ENCODE measurements around the gene CENPB. TPM values are rescaled to one million over a fixed set of nuclear protein-coding genes. Genes with fewer than 3 reads are reported as not detected.
"Not testable (repeated sequence)": the region's sequence is repeated elsewhere in the genome, so short reads cannot be mapped to it uniquely, and the experiment has no call there.

Gene CENPB
- total and polyA plus RNA-seq, 2 of the 4 experiments (the other 2 are of a cell fraction), result 45.7 to 59.1 TPM

- Histone ChIP-seq H3K4me3 (ENCODE audit: insufficient read depth, low read depth, low read length) (peak overlapping the region; percentile 82; the same call in 1 of the 2 replicates), H3K9ac (ENCODE audit: low read depth, low read length) (peak overlapping the region; percentile 80; the same call in 1 of the 2 replicates), H3K36me3 (ENCODE audit: control insufficient read depth, insufficient read depth, low read length) (peaks cover 11% of the 10 kb centered on the region), H2AK9ac (replicated peaks; ENCODE audit: low read depth, low read length, poor library complexity) (peak overlapping the region; percentile 42), H3K4me2 (ENCODE audit: low read depth, low read length) (peak overlapping the region; percentile 92; the same call in 1 of the 2 replicates), H3K9me3 (ENCODE audit: control insufficient read depth, insufficient read depth, low read length) (no peaks in the 10 kb centered on the region), H3K27ac (ENCODE audit: insufficient read depth, low read length) (peak overlapping the region; percentile 95), H2AK5ac (ENCODE audit: low read depth, low read length) (peak overlapping the region; percentile 29), H3K23ac (ENCODE audit: low read depth, low read length) (peak overlapping the region; percentile 67; the same call in 1 of the 2 replicates), H3K4ac (ENCODE audit: low read depth, low read length) (peak overlapping the region; percentile 95; the same call in 1 of the 2 replicates), H4K8ac (ENCODE audit: low read depth in 2 of 2, low read length in 2 of 2) (peak overlapping the region; percentile 74 to 92), H4K91ac (ENCODE audit: insufficient read depth, low read depth, low read length) (no peak overlapping the region), H4K5ac (ENCODE audit: low read depth, low read length) (peak overlapping the region; percentile 36), H4K20me1 (ENCODE audit: insufficient read depth, low read length) (no peaks in the 10 kb centered on the region), H2BK20ac (ENCODE audit: low read depth, low read length) (no peak overlapping the region), H3K4me1 (ENCODE audit: control insufficient read depth, insufficient read depth, low read length) (peaks cover 26% of the 10 kb centered on the region), H3K56ac (ENCODE audit: extremely low read depth, insufficient read depth, low read length) (no peak overlapping the region), H3K18ac (ENCODE audit: low read depth, low read length) (no peak overlapping the region), H2AFZ (replicated peaks; ENCODE audit: low read length, poor library complexity) (peak overlapping the region; percentile 91), H2BK15ac (ENCODE audit: low read depth, low read length) (peak overlapping the region; percentile 87; the same call in 1 of the 3 replicates), H3K79me1 (ENCODE audit: low read depth in 1 of 2, low read length in 2 of 2) (peaks cover 31 to 45% of the 10 kb centered on the region in 2 experiments), H3K14ac (replicated peaks; ENCODE audit: low read depth, low read length) (peak overlapping the region; percentile 54; the same call in 1 of the 2 replicates), H2BK5ac (ENCODE audit: low read depth, low read length, poor library complexity, severe bottlenecking) (peak overlapping the region; percentile 90), H3K9me1 (ENCODE audit: insufficient read depth, low read length) (peaks cover 15% of the 10 kb centered on the region), H3K27me3 (ENCODE audit: control insufficient read depth, insufficient read depth, low read length) (no peaks in the 10 kb centered on the region), H2BK120ac (ENCODE audit: low read depth, low read length) (peak overlapping the region; percentile 22)
- POLR2A ChIA-PET (ENCODE audit: unreplicated experiment), result no interaction called here
- CTCF ChIA-PET, result no interaction called here
- no peak for ATAC-seq (ENCODE audit: low read depth)
- in situ Hi-C loops (cut with MboI; ENCODE audit: low sequenced_read_pairs) (no loop called here), dilution Hi-C loops (cut with HindIII; ENCODE audit: low sequenced_read_pairs, unreplicated experiment) (no loop called here), intact Hi-C loops (cut with micrococcal nuclease) (no loop called here)
- TF ChIP-seq RFX5 (IDR thresholded peaks at IDR 0.05; ENCODE audit: low read depth, low read length) (no peak), RCOR1 (IDR thresholded peaks at IDR 0.05; ENCODE audit: insufficient replicate concordance, low read length) (no peak), NFE2L2 (IDR thresholded peaks at IDR 0.05; ENCODE audit: low read depth, low read length) (no peak)
- no peak for DNase-seq
- BruUV-seq (replicated peaks), result no TSS peak
- 87% methylated on average over 3 of the region's 25 CpGs; no CpG with 5 or more reads in 1 of the 2 experiments for WGBS, 2 experiments (ENCODE audit: extremely low coverage in 2 of 2, insufficient read length in 1 of 2)
Observed at GRCh38 chr20:3794701-3795420, 8.3 kb upstream of the CENPB start.

GRCh38 chr20:3794168-3794567 lies 7.6 kb upstream of the CENPB start:
- H2BK5ac ChIP-seq (ENCODE audit: low read depth, low read length, poor library complexity, severe bottlenecking); H2AK5ac ChIP-seq (ENCODE audit: low read depth, low read length); H3K36me3 ChIP-seq (ENCODE audit: control insufficient read depth, insufficient read depth, low read length); H3K23ac ChIP-seq (ENCODE audit: low read depth, low read length); H2BK15ac ChIP-seq (ENCODE audit: low read depth, low read length); H3K56ac ChIP-seq (ENCODE audit: extremely low read depth, insufficient read depth, low read length); H4K8ac ChIP-seq (ENCODE audit: low read depth in 2 of 2, low read length in 2 of 2); H4K91ac ChIP-seq (ENCODE audit: insufficient read depth, low read depth, low read length); ATAC-seq (ENCODE audit: low read depth); H3K9me3 ChIP-seq (ENCODE audit: control insufficient read depth, insufficient read depth, low read length); H2AFZ ChIP-seq (replicated peaks; ENCODE audit: low read length, poor library complexity); H4K20me1 ChIP-seq (ENCODE audit: insufficient read depth, low read length); H3K27ac ChIP-seq (ENCODE audit: insufficient read depth, low read length); H3K14ac ChIP-seq (replicated peaks; ENCODE audit: low read depth, low read length); H2AK9ac ChIP-seq (replicated peaks; ENCODE audit: low read depth, low read length, poor library complexity); H2BK20ac ChIP-seq (ENCODE audit: low read depth, low read length); H3K4ac ChIP-seq (ENCODE audit: low read depth, low read length); H3K9ac ChIP-seq (ENCODE audit: low read depth, low read length); BruUV-seq (replicated peaks); CTCF ChIA-PET; intact Hi-C loops (cut with micrococcal nuclease); H3K9me1 ChIP-seq (ENCODE audit: insufficient read depth, low read length); DNase-seq; H3K27me3 ChIP-seq (ENCODE audit: control insufficient read depth, insufficient read depth, low read length); H3K4me3 ChIP-seq (ENCODE audit: insufficient read depth, low read depth, low read length); in situ Hi-C loops (cut with MboI; ENCODE audit: low sequenced_read_pairs); POLR2A ChIA-PET (ENCODE audit: unreplicated experiment); H3K18ac ChIP-seq (ENCODE audit: low read depth, low read length); H3K4me2 ChIP-seq (ENCODE audit: low read depth, low read length); H4K5ac ChIP-seq (ENCODE audit: low read depth, low read length); dilution Hi-C loops (cut with HindIII; ENCODE audit: low sequenced_read_pairs, unreplicated experiment); H2BK120ac ChIP-seq (ENCODE audit: low read depth, low read length): not testable (repeated sequence)
- Histone ChIP-seq H3K4me1 (ENCODE audit: control insufficient read depth, insufficient read depth, low read length) (peaks cover 19% of the 10 kb centered on the region), H3K79me1 (ENCODE audit: low read depth in 1 of 2, low read length in 2 of 2) (peaks cover 26 to 38% of the 10 kb centered on the region in 2 experiments)
- no CpG with 5 or more reads among the region's 3 CpGs for WGBS, 2 experiments (ENCODE audit: extremely low coverage in 2 of 2, insufficient read length in 1 of 2)

Measured in IMR-90 (cell line).